HG02885 (cell line): ENCODE data around the gene ZNF462.
"Not testable (repeated sequence)": the region's sequence is repeated elsewhere in the genome, so short reads cannot be mapped to it uniquely, and the experiment has no call there.

Experiments
- ATAC-seq: cut with Tn5 transposase; IDR thresholded peaks from one replicate; pipeline ENCODE4 v1.9.1; 2021; ENCODE audit warnings: mild to moderate bottlenecking; ENCODE audit not compliant: unreplicated experiment, poor library complexity

ZNF462 gene

DNA sequence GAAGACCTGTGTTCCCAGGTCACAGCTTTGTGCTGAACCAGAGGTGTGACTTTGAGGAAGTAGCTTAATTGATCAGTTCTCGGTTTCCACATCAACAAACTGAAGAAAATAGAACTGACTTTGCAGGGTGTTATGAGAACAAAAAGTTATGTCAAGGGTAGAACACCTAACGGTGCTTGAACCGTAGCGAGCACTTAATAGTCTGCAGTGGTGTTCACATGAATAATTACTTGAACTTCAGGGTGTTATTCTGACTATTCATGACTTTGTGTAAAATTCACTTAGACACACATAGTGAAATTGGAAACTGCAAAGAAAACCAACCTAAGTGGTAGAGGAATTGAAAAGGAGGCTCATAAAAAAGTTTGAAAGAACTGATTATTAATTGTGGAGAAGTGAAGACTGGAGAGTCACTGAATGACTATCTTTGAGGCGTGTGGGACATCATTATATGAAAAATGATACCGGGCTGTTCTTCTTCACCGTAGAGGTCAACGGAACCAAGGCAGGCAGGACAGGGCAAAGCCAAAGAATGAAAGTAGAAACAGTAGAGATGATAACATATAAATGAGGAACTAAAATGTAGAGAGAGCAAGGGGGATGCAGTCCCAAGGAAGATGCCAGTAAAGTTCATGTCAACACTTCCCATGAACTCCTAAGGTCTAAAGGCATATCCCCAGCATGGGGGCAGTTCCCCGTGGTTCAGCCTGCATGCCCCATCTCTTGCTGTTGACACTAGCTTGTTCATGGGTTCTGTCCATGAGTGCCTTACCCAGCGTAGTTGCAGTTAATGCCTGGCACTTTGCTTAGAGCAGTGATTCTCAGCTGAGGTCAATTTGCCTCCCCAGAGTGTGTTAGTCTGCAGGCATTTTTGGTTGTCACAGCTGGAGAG is 118.7 kb downstream of the ZNF462 start:
- ATAC-seq = peak; percentile 72

DNA sequence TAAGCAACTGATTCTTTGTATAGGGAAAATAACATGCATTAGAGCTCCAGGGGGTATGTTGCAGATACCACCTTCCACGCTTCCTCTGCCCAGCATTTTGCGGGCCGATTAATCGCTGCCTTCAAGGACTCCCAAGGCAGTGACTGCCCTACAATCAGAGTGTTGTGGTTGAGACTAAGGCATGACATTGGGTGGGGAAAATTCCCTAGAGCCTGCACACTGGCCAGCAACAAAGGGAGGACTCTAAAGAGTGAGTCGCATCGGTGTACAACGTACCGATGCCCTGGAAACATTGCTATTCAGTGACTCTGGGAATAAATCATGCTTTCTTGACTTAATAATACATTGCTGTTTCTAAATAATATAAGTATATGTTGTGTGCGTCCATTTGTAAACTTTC is 119.7 kb downstream of the ZNF462 start:
- no peak for ATAC-seq

DNA sequence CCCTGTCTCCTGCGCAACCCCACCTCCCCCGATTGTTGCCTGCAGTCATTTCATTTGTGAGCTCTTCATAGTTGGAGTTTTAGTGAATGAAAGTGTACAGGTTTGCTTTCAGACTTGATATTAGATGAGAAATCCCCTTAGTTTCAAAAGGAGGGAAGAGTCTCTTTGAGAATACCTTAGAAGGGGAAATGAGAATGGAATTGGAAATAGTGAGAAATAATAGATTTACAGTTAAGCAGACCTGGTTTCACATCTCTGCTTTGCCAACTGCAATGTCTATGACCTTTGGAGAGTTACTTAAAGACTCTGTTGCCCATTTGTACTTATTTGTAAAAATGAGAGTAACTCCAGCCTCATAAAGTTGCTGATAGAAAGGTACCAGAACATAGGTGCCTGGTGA is 120.4 kb downstream of the ZNF462 start:
- no peak for ATAC-seq

DNA sequence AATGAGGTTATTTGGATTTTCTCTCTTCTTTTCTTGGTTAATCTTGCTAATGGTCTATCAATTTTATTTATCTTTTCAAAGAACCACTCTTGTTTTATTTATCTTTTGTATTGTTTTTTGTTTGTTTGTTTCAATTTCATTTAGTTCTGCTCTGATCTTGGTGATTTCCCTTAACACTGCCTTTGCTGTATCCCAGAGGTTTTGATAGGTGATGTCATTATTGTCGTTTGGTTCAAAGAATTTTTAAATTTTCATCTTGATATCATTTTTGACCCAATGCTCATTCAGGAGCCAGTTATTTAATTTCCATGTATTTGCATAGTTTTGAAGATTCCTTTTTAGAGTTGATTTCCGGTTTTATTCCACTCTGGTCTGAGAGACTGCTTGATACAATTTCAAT is 126.9 kb downstream of the ZNF462 start:
- ATAC-seq = not testable (repeated sequence)

DNA sequence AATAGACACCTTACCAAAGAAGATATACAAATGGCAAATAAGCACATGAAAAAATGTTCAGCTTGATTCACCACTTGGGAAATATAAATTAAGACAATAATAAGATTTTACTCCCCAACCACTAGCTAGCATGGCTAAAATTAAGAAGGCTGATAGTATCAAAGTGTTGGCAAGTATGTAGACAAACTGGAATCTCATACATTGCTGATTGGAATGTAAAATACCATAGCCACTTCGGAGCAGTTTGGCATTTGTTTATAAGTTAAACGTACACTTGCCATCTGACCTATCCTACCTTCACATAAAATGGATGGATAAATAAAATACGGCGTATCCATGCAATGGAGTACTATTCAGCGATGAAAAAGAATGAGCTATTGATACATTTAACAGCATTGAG is 129.2 kb downstream of the ZNF462 start:
- no peak for ATAC-seq

DNA sequence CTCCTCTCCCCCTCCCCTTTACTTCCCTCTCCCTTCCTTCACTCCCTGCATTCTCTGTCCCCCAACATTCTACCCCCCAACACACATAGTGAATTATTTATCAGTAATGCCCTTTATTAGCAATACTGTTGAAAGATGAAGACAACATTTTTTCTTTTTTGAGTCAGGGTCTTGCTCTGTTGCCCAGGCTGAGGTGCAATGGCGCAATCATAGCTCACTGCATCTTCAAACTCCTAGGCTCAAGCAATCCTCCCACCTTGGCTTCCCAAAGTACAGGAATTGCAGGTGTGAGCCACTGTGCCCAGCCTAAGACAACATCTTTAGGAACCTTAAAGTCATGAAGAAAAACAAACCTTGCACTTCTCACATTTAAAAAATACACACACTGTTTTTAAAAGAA is 130.6 kb downstream of the ZNF462 start:
- no peak for ATAC-seq

DNA sequence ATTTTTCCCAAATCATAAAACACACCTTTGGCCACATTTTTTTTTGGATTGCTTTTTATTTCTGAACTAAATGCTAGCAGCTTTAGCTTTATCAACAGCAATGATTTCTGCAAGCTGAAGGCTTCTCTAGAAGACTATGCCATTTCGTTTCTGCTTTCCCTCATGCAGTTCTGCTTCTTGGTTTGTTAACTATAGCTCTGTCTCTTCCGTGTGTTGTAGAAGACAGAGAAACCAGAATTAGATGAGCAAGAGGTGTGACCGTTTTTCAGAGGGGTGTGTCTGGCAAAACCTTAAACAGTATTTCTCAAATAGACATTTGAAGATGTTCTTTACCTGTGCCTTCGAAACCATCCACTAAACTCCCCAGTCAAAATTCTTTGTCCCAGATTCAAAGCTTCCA is 131.5 kb downstream of the ZNF462 start:
- ATAC-seq = no peak

DNA sequence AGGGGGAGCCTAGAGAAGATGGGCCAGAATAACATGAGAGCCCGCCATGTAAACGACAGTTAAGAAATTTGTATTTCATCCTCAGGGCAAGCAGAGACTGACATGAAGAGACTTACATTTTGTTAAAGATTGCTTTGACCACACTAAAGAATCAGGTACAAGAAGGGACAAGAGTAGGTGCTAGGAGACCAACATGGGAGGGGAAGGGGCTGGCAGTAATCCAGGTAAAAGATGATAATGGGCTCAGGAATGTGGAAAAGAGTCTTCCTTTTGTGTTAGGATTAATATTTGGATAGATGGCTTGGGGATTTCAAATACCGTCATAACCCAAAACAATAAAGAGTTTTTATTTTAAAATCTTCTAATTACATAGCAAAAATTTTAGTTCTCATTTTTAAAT is 137.3 kb downstream of the ZNF462 start:
- no peak for ATAC-seq

DNA sequence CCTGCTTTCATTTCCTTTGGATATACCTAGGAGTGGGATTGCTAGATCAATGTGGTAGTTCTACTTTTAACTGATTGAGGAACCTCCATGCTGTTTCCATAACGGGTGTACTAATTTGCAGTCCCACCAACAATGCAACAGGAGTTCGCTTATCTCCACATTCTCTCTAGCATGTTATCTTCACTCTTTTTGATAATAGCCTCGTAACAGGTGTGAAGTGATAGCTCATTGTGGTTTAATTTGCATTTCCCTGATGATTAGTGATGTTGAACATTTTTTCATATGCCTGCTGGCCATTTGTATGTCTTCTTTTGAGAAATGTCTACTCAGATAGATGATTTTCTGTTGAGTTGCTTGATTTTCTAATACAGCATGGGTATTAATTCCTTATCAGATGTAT is 142.2 kb downstream of the ZNF462 start:
- no peak for ATAC-seq

DNA sequence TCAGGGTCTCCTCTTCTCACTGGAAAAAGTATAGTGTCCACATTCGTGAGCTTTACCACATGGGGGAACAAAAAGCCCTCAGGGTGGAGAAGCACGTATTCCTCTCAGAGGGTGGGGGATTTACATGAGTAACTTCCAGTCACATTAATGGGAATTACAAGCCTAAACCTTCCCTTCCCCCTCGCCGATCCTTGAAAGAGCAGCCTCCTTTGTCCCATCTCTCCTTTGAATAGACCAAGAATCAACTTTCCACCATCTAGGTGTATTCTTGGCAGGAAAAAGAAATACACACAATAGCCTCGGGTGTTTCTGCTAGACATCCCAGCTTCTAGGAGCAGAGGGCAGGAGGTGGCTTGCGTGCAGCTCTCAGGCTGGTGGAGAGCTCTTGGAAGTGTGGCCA is 144.4 kb downstream of the ZNF462 start:
- no peak for ATAC-seq

DNA sequence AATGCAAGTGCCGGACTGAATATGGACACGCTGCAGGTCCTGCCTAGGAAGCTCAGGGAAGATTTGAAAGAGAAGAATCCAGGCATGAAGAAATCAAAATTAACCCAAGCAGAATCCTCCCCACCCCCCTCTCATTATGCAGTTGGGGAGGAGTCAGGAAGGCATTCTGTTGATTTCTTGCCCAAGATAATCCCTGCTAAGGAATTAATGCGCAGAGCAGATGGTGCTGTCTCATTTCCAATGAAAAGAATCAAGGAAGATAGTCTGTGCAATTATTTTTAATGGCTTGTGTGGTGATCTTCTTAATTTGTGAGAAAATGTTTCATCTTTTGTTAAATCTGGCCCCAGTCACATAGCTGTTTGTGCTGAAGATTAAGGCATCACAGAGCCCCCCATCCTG is 145.0 kb downstream of the ZNF462 start:
- no peak for ATAC-seq

DNA sequence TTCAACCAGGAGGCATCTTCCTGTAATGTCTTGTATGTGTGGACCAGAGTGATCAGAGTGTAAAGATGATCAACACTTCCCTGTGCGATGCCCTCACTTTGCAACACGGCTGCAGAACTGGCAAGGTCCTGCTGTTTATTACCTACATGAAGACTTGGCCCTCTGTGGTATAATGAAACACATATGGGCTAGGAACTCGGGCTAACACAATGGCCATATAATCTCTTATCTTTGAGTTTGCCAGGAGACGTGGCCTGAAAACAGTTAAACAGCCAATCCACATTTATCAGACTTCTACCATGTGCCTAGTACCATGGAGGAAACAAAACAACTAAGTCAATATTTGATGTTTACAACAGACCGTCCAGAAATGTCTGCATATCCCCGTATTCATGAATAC is 145.5 kb downstream of the ZNF462 start:
- no peak for ATAC-seq

DNA sequence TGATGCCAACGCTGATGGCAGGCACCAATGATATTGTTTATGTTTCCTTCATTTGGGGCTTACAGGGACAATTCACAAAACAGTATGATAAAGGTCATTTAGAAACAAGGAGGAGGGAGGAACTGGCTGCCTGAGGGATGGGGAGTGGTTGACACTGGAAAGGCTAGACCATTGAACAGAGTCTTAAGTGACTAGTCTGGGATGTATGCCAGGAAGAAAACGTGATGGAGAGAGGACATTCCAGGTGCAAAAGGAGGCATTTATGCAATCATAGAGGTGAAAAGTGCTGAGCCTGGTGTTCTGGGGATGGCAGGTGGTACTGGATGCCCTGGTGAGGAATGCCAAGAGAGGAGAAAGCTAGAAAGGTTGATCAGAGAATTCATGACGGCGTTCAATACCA is 153.4 kb downstream of the ZNF462 start:
- no peak for ATAC-seq

DNA sequence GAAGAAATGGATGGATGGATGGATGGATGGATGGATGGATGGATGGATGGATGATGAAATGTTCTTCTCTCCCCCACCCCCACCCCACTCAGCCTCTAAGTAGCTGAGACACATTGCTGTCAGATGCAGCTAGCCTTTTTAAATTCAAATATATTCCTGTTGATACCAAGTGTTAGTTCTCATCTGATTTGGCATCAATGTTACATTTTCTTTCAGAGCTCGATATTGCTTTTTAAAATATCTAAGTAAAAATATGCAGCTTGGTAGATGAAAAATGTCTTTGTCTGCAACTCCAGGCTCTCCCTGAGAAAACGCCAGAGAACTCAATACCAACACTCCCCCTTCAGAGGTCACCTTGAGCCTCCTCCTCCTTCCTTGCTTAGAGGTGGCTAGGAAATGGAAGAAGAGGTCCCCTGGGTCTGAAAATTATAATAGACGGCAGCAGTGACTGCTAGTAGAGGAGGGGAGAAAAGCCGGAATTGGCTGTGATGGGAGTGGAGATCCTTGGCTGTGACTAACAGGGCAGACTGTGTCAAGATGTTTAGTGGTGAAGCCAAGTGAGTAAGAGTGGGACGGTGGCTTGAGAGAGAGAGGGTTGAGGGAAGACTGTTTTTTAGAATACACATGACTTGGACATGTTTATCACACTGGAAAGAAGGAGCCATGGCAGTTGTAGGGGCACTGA is 156.0 kb downstream of the ZNF462 start:
- no peak for ATAC-seq

DNA sequence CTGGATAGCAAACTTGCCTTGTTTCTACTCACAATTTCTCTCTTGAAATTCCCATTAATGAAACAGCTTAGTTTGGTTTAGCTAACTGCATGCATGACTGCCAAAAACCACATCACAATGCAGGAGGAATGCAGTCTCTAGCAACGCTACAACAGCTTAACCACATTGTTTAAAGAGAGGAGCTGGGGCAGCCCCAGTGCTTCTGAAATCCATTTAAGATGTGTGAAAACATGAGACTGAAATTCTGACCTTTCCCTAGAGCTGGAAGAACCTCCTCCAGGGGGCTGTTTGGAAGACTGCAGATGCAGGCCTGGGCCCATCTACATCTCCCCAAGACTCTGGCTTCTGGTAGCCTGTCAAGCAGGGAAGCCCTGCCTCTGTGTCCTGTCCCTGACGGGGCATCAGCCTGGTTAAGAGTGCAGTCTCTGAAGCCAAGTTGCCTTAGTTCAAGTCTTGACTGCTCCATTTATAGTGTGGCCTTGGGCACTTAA is 157.1 kb downstream of the ZNF462 start:
- peak; percentile 45 for ATAC-seq

DNA sequence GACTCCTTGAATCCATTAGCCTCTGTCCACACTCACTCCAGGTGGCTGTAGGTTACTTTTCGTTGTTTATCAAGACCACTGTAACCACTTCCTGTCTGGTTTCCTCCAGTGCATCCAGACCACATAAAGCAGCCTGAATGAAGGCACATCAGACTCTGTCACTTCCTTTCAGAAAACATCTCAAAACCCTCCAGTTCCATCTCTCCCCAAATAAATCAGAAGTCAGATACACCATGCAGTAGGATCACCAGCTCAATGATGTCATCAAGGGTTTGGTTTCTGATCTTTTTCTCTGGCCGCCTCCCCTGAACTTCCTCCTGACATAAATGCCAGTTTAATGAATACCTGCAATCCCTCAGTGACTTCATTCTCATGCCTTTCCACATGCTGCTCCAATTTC is 161.2 kb downstream of the ZNF462 start:
- ATAC-seq = no peak

DNA sequence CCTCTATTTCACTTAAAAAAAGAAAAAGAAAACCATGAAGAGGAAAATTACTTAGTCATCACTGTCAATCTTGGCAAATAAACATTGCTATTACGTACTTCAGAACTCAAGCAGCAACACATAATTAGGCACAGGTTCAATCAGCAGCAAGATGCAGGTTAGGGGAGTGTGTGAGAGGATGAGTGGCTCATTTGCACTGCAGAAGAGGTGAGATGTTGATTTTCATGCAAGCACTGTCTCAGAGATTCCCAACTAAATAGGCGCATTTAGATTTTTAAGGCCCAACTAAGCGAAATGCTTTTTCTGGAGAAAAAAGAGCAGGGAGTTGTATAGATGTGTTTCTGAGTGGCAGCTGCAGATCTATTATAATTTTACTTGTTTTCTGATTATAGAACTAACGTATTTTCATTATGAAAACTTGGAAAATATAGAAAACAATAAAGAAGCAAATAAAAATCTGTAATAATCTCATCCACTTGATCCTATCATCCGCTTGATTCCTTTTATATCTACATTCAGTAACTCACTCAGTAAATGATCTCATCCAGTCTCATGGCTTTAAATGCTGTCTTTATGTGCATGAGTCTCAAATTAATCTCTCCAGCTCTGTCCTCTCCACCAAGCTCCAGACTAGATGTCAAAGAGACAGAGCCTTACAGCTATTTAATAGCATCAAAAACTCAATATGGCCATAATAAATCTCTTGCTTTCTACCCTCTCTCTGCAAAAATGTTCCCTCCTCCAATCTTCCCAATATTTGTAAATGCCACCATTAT is 162.5 kb downstream of the ZNF462 start:
- ATAC-seq = no peak

DNA sequence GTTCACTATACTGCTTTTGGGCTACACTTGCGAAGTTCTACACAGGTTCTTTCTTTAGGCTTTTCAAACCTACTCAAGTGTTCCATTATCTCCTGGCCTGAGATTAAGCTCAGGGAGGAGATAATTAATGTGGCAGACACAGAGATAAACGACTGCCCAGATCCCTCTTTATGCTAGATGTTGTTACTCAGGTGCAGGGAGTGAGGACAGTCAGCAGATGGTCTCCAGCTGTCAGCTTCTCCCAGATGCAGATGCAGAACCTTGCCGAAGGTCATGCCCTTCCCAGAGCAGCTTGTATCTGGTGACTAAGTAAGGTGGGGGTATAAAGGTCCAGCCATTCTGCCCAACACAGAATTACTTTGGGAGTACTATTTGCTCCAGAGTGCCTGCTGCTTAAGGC is 166.2 kb downstream of the ZNF462 start:
- no peak for ATAC-seq

DNA sequence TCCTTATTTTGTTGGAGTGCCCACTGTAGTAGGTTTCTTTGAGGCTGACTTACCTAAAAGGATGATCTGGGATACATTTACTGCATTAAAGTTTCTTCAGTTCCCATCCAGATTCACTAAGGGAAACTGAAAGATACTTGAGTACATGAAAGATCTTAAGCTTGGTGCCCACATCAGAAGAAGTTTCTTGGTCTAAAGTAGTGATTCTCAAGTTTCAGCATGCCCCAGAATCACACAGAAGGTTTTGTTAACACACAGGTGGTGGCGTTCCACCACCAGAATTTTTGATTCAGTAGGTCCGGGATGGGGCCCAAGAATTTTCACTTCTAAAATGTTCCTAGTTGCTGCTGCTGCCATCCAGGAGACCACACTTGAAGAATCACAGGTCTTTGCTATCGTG is 171.0 kb downstream of the ZNF462 start:
- no peak for ATAC-seq

DNA sequence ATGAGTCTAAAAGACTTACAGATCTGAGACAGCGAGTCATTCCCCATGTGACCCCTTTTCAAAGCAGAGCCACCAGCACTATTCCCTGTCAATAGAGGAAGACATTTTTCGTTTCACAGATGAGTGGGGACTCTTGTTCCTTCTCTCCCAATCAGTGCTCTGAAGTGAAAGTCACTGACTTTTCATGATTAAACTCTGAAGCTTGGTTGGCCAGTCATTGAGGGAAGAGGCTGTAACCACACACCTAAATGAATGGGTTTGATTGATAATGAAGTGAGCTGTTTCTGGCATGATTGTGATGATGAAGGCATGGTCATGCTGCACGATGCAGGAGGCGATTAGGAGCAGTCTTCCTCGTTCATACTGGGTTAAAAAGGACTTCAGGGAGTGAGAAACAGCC is 171.9 kb downstream of the ZNF462 start:
- no peak for ATAC-seq

DNA sequence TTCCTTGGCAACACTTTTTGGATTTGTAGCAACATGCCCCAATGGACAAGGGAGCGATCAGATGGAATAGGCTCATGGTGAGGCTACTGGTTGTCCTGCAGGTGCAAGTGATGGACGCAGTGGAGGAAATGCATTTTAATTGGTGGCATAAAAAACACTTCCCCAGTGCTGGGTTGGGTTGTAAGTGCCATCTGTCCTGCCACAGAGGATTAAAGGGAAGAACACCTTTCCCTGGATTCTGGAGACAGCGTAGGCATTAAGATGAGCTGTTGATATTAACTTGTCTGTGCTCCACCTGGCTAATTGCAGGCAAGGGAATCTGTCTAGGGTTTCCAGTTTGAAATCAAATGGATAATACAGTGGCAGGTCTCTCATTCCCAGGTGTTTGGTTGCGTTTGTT is 173.4 kb downstream of the ZNF462 start:
- no peak for ATAC-seq
